RKO (cell line): ENCODE data around the gene ESR1.

ENCODE experiments used
- DNase-seq: peaks from one replicate; pipeline ENCODE4 v3.0.0-alpha.2; 2016; ENCODE audit warnings: low spot score

ESR1 gene

GRCh38 chr6:152176268-152176667 is 368.8 kb downstream of the ESR1 start:
- no peak for DNase-seq
